ENCODE data around the gene IGFL4.

DNA sequence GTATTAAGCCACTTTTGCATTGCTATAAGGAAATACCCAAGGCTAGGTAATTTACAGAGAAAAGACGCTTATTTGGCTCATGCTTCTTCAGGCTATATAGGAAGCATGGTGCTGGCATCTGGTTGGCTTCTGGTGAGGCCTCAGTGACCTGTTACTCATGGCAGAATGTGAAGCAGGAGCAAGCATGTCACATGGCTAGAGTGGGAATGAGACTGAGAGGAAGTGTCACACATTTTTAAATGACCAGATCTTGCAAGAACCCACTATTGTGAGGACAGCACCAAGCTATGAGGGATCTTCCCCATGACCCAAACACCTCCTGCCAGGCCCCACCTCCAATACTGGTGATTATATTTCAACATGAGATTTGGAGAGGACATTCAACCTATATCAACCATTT, 25.7 kb upstream of the IGFL4 start:
- TF ChIP-seq, protein P1, sequence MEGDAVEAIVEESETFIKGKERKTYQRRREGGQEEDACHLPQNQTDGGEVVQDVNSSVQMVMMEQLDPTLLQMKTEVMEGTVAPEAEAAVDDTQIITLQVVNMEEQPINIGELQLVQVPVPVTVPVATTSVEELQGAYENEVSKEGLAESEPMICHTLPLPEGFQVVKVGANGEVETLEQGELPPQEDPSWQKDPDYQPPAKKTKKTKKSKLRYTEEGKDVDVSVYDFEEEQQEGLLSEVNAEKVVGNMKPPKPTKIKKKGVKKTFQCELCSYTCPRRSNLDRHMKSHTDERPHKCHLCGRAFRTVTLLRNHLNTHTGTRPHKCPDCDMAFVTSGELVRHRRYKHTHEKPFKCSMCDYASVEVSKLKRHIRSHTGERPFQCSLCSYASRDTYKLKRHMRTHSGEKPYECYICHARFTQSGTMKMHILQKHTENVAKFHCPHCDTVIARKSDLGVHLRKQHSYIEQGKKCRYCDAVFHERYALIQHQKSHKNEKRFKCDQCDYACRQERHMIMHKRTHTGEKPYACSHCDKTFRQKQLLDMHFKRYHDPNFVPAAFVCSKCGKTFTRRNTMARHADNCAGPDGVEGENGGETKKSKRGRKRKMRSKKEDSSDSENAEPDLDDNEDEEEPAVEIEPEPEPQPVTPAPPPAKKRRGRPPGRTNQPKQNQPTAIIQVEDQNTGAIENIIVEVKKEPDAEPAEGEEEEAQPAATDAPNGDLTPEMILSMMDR (conservative IDR thresholded peaks at IDR 0.05): no peak
- TF ChIP-seq ZFX (IDR thresholded peaks at IDR 0.05): no peak
